Activated CD4-positive, alpha-beta T cell treated with anti-CD3 and anti-CD28 coated beads, Interleukin-2, Interleukin-6, amounts not matched to agents 100 ng/mL and 50 ng/mL, durations not matched to agents 16 hours and 8 hours (primary cell): ENCODE results near the gene ALPI.
"Not testable (repeated sequence)": the region's sequence is repeated elsewhere in the genome, so short reads cannot be mapped to it uniquely, and the experiment has no call there.

Source experiments
- DNase-seq: peaks from one replicate; pipeline ENCODE4 v3.0.0-alpha.2; 2020

The ALPI gene

DNA sequence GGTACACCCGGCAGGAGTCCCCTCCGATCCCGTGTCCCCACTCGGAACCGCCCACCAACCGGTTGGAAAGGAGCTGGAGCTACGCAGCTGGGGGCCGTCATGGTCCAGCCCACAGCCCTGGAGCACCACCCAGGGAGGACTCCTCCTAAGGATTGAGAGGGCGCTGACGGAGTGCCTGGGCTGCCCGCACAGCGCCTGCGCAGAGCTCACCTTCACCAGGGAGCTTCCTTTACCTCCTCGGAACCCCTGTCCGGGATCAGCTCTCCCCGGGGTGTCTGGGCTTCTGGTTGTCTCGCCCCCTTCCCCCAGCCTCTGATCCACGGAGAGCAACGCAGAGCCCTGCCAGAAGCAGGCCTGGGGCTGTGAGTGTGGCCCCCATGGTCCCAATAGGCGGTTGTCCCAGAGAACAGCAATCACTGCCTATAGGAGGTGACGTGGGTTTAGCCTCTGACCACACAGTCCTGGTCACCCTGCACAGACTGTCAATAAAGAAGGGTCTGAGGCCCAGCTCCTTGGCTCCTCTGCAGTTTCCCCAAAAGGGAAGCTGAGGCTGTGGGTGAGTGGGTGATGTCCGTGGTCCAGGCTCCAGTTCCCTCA, 34.7 kb upstream of the ALPI start:
- no peak for DNase-seq

DNA sequence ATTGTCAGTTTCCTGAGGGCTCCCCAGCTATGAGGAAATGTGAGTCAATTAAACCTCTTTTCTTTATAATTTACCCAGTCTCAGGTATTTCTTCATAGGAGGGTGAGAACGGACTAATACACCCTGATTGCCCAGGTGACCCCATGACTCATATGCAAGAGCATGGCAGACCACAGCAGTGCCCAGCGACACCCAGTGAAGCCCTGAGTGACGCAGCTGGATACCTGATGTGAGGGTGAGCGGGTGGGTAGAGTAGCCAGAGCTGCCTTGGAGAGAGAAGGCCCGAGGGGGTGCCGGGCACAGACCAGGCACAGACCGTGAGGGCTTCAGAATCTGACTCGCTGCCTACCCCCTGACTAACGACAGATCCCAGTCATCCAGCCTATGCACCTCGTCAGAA, 33.9 kb upstream of the ALPI start:
- no peak for DNase-seq

DNA sequence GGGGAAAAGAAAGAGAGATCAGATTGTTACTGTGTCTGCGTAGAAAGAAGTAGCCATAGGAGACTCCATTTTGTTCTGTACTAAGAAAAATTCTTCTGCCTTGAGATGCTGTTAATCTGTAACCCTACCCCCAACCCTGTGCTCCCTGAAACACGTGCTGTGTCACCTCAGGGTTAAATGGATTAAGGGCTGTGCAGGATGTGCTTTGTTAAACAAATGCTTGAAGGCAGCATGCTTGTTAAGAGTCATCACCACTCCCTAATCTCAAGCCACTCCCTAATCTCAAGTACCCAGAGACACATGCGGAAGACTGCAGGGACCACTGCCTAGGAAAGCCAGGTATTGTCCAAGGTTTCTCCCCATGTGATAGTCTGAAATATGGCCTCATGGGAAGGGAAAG, 33.0 kb upstream of the ALPI start:
- not testable (repeated sequence) for DNase-seq

DNA sequence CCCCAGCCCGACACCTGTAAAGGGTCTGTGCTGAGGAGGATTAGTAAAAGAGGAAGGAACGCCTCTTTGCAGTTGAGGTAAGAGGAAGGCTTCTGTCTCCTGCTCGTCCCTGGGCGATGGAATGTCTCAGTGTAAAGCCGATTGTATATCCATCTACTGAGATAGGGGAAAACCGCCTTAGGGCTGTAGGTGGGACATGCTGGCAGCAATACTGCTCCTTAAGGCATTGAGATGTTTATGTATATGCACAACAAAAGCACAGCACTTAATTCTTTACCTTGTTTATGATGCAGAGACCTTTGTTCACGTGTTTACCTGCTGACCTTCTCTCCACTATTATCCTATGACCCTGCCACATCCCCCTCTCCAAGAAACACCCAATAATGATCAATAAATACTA, 32.5 kb upstream of the ALPI start:
- not testable (repeated sequence) for DNase-seq

DNA sequence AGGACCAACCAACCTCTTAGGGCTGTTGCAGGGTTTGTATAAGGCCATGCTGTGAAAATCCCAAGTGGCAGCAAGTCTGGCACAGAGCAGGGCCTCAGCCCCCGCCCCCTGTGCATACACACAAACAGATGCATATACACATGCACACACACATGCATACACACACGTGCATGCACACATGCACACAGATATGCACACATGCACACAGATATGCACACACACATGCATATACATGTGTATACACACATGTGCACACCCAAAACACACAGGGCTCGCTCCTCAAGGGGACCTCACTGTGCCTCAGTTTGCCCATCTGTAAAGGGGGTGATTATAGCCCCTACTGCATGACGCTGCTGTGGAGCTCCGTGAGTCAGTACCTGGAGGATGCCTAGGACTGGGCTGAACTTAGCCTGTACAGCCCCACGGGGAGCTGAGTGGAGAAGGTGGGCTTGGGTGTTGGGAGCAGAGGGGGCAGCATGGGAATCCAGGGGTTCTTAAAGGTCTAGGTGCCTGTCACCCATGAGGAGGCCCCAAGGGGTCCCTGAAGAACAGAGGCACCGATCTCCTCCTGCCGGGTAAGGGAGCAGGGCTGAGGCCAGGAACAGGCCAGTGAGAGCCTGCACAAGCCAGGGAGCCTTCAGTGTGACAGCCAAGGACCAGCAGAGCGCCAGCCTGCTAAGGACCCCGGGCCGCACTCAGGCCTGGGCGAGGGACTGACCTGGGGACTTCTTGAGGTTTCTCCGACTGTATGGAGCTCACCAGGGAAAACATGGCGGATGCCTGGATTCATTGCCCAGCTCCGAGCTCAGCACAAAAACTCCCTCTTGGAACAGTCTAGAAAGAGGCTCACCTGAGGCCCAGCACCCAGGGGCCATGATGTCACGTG, 24.0 kb upstream of the ALPI start:
- DNase-seq: no peak

DNA sequence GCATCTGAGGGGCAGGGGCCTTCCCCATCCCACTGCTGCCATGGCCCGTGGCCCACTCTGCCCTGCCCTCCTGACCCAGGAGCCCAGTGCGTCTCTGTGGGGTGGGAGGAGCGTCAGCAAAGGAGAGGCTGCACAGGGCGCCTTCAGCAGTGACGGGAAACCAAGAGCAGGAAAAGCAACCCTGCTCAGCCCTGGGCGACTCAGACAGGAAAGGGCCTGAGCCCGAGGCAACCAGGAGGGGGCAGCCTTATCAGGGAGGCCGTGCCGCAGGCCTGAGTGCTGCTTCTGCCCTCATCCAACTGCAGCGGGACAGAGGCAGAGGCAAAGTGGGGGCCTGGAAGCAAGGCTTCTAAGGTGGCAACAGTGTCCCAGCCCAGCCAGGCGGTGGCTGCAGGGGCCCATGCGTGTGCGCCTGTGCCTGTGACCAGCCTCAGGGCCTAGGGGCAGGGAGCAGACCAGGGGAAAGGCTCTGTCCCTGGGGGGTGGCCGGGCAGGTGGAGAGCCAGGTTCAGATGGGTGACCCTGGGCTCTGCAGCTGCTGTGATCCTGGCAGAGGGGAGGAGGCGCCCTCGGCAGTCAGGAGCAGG, 23.3 kb upstream of the ALPI start:
- DNase-seq: no peak

DNA sequence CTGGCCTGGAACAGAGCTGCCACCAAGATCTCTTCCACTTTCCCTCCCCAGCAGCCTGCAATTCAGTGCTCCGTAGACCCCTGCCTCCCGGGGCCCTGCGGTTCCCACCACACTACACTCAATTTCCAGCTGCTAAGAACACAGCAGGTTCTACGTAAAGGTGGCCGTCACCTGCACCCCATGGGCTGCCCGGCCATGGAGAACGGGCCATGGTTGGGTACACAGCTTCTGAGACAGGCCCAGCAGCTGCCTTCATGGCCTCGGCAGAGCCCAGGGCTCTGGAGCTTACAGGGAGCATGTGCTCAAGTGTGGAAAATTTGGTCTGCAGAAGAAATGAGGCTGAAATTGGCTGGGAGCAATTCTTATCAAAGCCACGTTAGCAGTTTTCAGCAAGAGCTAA, 22.3 kb upstream of the ALPI start:
- DNase-seq: not testable (repeated sequence)

DNA sequence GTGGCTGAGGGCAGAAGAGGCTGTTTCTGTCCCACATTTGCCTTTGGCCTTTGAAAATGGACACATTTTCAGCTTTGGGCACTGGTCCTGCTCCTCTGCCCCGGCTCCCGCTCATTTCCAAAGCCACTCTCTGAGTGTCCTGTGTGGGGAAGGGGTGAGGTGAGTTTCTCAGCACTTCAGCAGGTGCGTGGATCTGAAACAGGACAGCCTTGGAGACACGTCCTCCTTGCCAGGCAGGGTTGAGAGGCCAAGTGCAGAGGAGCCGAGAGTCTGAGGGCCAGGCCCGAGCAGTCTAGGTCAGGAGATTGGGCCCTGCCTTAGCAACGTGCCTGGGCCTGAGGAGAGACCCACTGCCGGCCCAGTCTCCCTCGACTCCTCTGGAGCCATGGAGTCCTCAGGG, 21.9 kb upstream of the ALPI start:
- no peak for DNase-seq

DNA sequence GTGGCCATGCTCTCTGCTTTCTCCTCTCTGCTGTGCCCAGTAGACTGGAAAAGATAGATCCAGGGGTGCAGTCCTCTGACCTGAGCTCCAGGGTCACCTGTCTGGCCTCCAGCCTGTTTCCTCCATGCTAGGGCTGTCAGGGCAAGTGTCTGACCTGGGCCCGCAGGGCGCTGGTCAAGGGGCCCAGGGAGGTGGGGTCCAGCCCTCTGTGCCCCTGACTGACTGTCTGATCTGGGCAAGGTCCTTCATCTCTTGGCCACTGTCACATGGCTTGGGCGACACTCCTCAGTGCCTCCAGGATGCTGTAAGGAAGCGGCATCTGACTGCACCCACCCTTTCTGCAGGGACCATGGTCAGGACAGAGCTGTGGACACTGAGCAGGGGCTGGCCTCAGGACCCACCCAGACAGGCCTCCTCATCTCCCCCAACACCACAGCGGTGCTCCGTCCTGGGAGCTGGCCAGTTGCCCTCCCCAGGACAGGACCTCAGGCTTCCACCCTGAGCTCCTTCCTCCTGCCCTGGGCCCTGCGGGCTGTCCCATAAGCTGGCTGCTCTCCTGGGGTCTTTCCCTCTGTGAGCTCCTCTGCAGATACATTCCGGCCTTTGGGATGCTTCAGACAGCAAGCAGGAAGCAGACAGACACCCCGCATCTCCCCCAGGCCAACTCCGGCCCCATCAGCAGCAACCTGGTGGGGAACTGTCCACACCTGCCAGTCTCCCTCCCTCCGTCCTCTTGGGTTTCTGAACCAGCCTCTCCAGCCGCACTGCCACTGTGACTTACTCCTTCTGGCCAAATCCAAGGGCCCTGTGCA, 21.2 kb upstream of the ALPI start:
- no peak for DNase-seq

DNA sequence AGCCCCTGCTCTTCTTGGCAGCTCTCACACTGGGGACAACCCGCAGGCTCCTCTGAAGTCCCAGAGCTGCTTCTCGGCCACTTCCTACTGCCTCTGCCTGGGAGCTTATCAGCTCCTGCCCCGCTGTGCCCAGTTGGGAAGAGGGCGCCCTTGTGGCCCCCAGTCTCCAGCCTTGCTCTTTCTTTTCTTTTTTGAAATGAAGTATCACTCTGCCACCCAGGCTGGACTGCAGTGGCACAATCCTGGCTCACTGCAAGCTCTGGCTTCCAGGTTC, 20.6 kb upstream of the ALPI start:
- no peak for DNase-seq

DNA sequence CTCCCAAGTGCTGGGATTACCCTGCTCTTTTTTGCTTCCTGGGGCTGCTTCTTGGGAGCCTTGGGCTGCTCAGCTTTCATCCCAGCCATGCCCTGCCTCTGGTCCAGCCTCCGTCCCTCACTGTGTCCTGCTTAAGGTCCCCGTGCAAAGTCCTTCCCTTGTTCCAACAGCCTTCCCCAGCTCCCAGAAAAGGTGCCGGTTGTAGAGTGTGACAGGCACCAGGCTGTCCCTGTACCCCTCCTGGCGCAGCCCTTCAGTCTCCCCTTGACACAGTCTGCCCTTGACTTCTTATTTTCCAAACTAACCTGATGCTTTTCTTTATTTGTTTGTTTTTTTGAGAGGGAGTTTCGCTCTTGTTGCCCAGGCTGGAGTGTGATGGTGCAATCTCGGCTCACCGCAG, 20.1 kb upstream of the ALPI start:
- DNase-seq: no peak

DNA sequence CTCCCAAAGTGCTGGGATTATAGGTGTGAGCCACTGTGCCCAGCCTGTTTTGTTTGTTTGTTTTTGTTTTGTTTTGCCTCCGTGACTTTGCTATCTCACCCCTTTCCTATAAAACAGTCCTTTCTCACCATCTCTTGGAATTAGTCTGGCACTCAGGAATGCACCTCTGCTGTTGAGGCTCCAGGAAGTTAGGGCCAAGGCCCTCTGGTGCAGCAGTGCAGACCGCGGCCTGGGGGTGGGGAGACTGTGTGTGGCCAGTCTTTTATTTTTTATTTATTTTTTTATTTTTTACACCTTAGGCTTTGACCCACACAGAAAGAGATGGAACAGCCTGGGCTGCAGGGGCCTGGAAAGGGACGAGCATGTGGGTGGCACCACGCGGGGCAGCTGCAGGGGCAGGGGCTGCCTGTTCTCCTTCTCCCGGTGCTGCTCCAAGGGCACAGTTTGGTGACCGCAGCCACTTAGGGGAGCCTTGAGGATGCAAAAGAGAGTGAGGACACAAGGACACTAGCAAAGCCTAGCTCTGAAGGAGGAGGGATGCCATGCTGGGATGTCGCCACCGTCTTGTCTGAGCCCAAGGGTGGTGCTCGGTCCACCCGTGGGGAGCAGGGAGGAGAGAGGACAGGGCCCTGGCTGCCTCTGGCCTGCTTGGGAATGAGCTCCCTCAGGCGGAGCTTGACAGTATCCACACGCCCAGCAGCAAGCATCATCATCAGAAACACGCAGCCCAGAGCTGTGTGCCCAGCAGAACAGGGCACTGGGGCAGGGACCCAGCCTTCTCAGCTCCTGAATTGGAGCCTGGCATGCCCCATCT, 19.4 kb upstream of the ALPI start:
- no peak for DNase-seq

DNA sequence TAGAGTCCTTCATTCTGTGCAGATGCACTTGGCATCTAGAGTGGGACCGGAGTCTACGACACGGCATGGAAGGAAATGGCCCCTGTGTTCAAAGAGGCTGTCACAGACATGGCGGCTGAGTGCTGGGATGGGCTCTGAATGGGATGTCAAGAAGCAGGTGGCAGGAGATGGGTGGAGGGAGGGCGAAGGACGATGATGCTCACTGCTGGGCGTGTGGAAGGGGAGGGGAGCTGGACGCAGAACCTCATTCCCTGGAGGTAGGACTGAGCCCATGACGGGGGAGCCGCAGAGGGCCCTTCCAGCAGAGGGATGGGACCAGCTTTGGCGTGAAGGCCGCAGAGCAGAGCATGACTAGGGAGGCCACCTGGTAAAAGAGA, 18.8 kb upstream of the ALPI start:
- DNase-seq: no peak

DNA sequence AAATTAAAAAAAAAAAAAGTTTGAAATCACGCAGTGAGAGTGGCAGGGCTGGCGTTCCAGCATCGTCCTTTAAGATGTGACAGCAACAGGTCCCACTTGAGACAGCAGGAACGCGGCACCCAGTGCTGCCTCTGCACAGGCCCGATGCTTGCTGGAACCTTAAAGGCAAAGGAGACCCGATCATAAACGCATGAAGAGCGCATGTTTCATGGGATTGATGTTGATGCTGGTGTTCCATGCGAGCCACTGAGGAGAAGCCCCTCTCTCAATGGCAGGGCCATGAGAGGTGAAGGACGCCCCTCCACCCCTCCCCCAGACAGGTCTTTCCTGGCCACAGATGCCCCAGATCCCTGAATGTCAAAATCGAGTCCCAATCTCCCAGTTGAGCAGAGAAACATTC, 17.9 kb upstream of the ALPI start:
- DNase-seq: no peak

DNA sequence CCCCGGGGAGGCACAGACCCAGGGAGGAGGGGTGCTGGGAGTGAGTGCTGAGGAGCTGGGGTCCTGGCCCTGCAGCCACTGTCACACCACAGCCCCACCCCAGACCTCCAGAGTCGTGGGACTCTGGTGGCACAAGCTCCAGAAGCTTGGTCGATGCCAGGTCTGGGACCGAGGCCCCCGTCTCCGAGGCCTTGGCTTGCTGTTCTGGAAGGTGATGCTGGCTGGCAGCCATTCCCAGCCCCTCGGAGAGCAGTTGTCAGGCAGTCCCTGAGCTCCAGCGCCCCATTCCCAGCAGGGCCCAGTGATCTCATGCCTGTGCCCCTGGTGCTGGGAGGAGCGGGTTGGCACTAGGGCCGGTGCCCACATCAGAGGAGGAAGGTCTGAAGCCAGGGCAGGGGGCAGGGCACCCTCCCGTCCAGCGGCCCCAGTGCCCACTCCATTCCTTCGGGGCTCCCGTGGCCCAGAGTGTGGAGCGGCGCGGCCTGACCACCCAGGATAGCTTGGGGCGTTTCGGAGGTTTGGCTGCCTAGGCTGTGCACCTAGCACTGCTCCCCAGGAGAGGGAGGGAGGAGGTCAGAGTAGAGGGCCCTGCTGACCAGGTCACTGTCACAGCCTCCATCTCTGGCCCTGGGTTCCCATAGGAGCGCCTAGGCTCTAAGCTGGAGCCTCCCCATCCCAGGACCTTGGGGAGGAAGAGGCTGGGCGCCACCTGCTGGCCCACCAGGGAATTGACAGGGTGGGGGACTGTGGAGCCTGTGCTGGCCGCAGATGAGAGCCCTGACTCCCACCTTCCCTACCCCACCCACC, 16.8 kb upstream of the ALPI start:
- DNase-seq: peak; percentile 53

DNA sequence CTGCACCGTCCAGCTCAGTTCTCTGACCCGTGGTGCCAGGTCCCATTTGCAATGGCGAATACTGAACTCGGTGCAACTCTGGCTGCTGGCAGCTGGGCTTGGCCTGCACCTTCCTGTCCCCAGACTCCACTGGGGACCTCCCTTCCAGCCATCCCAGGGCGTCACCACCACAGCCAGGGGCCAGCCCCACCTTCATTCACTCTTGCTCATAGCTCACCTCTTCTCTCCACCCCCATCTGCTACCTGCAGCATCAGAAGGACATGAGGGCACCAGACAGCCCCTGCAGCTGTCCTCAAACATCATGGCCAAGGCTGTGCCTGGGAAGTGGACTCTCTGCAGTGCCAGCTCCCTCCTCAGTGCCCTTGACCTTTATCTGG, 16.2 kb upstream of the ALPI start:
- DNase-seq: no peak

DNA sequence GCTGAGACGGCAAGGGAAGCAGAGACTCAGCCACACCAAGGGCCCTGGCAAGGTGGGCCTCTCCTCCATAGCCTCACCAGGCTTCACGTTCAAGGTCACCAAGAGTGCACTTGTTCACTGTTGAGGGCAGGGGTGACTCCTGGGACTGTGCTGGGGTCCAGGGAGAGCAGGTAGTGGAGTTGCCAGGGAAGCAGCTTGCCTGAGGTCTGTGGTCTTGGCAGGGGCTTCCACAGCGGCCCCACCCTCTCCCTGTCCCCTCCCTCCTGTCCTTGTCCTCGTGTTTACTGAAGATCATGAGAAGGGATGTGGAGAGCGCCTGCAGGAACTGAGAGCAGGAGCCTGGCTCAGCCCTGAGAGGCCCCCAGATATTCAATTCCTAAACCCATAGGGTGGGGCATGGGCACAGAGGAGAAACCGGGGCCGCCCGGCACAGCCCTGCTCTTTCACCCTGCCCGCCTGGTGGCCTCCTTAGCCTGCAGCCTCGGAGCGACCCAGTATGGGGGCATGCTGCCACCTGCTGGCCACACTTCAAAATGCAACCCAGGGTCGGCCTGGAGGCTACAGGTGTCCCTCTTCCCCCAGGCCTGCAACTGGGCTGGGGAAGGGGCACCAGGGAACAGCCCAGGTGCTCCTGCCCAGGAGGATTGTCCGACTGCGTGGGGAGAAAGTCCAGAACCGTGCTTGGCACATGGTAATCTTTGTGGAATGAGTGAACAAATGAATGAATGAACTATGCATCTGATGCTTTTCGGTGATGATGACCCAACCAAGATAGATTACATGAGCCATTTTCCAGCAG, 15.5 kb upstream of the ALPI start:
- DNase-seq: peak; percentile 92

DNA sequence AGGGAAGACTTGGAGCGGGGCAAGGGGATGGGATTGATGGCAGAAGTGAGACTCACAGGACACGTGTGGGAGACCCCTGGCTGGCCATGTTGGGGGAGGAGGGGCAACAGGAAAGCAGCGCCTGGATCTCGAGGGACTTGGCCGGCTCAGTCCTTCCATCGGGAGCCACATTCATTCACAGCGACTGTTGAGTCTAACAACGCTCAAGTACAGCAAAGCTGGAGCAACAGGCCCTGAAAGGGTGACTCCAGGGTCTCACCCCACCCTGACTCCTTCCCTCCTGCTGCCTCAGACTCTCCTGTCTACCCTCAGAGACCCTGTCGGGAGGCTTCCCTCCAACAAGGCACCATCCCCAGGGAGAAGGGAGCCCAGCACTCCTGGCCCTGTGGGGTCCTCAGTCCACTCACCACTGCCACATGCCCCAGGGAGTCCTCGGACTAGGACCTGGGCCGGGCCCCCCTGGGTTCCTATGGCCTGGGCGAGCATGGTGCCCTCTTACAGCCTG, 14.8 kb upstream of the ALPI start:
- DNase-seq: no peak

DNA sequence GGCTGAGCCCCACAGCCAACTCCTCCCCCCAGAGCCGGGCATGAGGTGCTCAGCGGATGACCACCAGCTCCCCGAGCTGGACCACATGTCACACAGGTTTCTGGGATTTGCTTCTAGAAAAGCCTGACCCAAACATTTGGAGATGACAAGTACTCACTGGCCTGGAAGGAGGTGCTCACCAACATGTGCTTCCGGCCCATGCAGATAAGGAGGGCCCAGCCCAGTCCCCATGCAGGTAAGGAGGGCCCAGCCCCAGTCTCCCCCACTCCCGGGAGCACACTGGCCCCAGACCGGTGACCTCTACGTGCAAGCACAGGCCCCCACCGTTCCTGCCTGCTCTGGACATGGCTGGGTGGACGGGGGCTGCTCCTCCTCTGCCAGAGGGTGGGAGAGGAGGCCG, 14.0 kb upstream of the ALPI start:
- not testable (repeated sequence) for DNase-seq

DNA sequence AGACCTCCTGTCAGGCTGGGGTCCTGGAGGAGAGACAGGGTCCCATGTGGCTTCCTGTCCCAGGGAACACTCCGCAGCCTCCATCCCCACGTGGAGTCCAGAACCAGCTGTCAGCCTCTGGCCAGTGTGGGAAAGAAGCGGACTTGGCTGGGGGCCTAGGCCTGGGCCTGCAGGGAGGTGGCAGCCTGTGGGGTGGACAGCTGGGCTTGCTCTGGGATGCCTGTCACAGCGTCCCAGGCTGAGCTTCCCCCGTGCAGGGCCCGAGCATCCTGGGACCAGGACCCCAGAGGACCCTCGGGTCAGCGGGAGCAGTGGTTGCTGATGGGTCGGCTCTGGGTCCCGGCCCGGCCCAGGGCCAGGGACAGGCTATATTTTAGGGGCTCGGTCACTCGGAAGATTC, 13.5 kb upstream of the ALPI start:
- DNase-seq: not testable (repeated sequence)

DNA sequence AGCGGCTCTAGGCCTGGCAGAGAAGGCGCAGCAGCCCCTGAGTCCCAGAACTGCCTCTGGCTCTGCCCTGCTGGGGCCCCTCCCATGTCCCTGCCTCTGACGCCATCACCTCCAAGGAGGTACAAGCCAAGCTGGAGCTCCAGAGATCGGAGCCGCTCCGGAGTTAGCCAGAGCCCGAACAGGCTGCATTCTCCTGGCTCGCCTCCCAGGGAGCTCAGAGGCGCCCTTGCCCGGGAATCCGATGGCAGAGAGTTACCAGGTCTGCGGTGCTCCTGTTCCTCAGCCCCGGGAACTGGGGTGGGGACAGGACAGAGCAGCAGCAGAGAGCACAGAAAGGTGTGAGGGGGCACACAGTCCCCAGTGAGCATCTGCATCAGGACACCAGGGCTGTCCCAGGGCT, 12.9 kb upstream of the ALPI start:
- not testable (repeated sequence) for DNase-seq
